GM12892 (cell line): ENCODE measurements around the gene RPS6KC1.

Experiments
- POLR2A ChIP-seq: IDR thresholded peaks from 2 replicates; pipeline ENCODE4 v1.6.1; 2011; ENCODE audit warnings: low read depth, low read length, control low read depth
- TAF1 ChIP-seq: IDR thresholded peaks from 2 replicates; pipeline ENCODE4 v1.6.1; 2011; ENCODE audit warnings: low read depth, mild to moderate bottlenecking, control low read depth, low read length, borderline replicate concordance

DNA sequence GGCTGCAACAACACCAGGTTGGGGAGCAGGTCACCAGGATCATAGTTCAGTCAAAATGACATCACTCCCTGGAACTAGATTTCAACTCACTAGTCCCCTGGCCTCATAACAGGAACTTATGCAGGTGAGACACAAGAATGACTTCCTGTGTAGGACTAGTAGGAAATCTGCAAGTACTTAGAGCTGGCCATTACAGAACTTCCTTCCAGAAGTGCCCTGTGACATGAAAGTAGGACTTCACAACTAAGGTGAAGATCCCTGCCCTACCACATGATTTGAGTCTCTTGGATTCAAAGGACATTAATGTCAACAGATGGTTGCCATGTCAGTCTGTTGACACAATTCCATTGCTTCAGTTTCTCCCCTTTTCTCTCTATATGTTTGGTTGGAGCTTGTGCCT is 223.1 kb downstream of the RPS6KC1 start:
- TF ChIP-seq TAF1 (no peak), POLR2A (no peak)
